K562 (cell line): ENCODE results near the gene COX6B2. TPM values are rescaled to one million over a fixed set of nuclear protein-coding genes. Genes with fewer than 3 reads are reported as not detected.

Experiments
- ASH1L ChIP-seq: fragments of 450-650 bp; IDR thresholded peaks from 2 replicates; pipeline ENCODE4 v1.6.1; 2018; ENCODE audit warnings: borderline replicate concordance, mild to moderate bottlenecking, low read depth; ENCODE audit not compliant: partially characterized antibody
- BMI1 ChIP-seq: fragments of 150-350 bp; IDR thresholded peaks from 2 replicates; pipeline ENCODE4 v1.6.1; 2014; ENCODE audit warnings: low read length
- CBX3 ChIP-seq, 2 experiments: IDR thresholded peaks; 1 replicate in 1 of 2; 2 replicates in 1 of 2; pipeline ENCODE4 v1.6.1; 2012; ENCODE audit warnings: inconsistent platforms in 2 of 2, low read length in 2 of 2, borderline replicate concordance in 1 of 2, control low read depth in 1 of 2
- CREM ChIP-seq: IDR thresholded peaks from 2 replicates; pipeline ENCODE4 v1.6.1; 2014; ENCODE audit warnings: antibody characterized with exemption, low read depth
- ELF2 ChIP-seq: fragments of 250-450 bp; sonication (Bioruptor Pico); IDR thresholded peaks from 2 replicates; pipeline ENCODE4 v1.5.0; 2021; ENCODE audit warnings: mild to moderate bottlenecking
- HOXB6 ChIP-seq: fragments of 250-450 bp; sonication (Bioruptor Pico); IDR thresholded peaks from 2 replicates; pipeline ENCODE4 v1.5.1; 2022; ENCODE audit warnings: mild to moderate bottlenecking, borderline replicate concordance
- JUNB ChIP-seq: fragments of 450-650 bp; formaldehyde crosslinking; conservative IDR thresholded peaks from 2 replicates; pipeline ENCODE4 v1.4.0; 2020; ENCODE audit warnings: mild to moderate bottlenecking
- MTA1 ChIP-seq: fragments of 450-650 bp; IDR thresholded peaks from 2 replicates; pipeline ENCODE4 v1.6.1; 2017; ENCODE audit warnings: borderline replicate concordance
- MTA2 ChIP-seq: fragments of 450-650 bp; IDR thresholded peaks from 2 replicates; pipeline ENCODE4 v1.6.1; 2016; ENCODE audit warnings: low read depth
- NR2C2 ChIP-seq, 2 experiments: fragments of 200-800 bp in 1 of 2; sonication (Bioruptor generic) in 1 of 2; sonication (generic) in 1 of 2; formaldehyde crosslinking in 1 of 2; IDR thresholded peaks; 2 replicates each; pipeline versions ENCODE4 v1.6.1 to v1.8.0; 2016 to 2022; ENCODE audit warnings: mild to moderate bottlenecking in 1 of 2, missing compliant biosample characterization in 1 of 2, missing genetic modification characterization in 1 of 2, missing genetic modification reagents in 1 of 2
- POLR2G ChIP-seq: fragments of 200-400 bp; formaldehyde crosslinking; IDR thresholded peaks from 2 replicates; pipeline ENCODE4 v1.6.1; 2017; ENCODE audit warnings: low read depth, mild to moderate bottlenecking, antibody characterized with exemption, low read length, moderate library complexity
- RBM14 ChIP-seq: fragments of 200-400 bp; formaldehyde crosslinking; IDR thresholded peaks from 2 replicates; pipeline ENCODE4 v1.6.1; 2018; ENCODE audit warnings: low read depth, mild to moderate bottlenecking, low read length, moderate library complexity, borderline replicate concordance; ENCODE audit not compliant: insufficient read depth
- TCFL5 ChIP-seq: fragments of 250-450 bp; sonication (Bioruptor Pico); conservative IDR thresholded peaks from 2 replicates; pipeline ENCODE4 v1.6.1; 2021; ENCODE audit warnings: mild to moderate bottlenecking, moderate library complexity, matching md5 sums
- ZNF12 ChIP-seq: sonication (generic); formaldehyde crosslinking; IDR thresholded peaks from 2 replicates; pipeline ENCODE4 v1.4.0; 2020; ENCODE audit warnings: mild to moderate bottlenecking, missing genetic modification reagents
- ZNF3 ChIP-seq: fragments of 250-450 bp; sonication (Bioruptor Pico); IDR thresholded peaks from 2 replicates; pipeline ENCODE4 v1.5.0; 2021; ENCODE audit warnings: mild to moderate bottlenecking, moderate library complexity
- ZNF511 ChIP-seq: sonication (generic); formaldehyde crosslinking; IDR thresholded peaks from 2 replicates; pipeline ENCODE4 v1.8.0; 2022; ENCODE audit warnings: mild to moderate bottlenecking, missing genetic modification reagents
- ZNF512 ChIP-seq: IDR thresholded peaks from 2 replicates; pipeline ENCODE4 v1.6.1; 2016; ENCODE audit warnings: missing genetic modification characterization, missing compliant biosample characterization
- ZNF668 ChIP-seq: fragments of 250-450 bp; sonication (Bioruptor Pico); IDR thresholded peaks from 2 replicates; pipeline ENCODE4 v1.8.0; 2022; ENCODE audit warnings: mild to moderate bottlenecking, inconsistent platforms
- polyA plus RNA-seq, 8 experiments: library from polyadenylated mRNA; depleted of rRNA in 4 of 8; stranded (reverse) in 5 of 8; unstranded in 3 of 8; fragments of >200 nt; fragmentation: Nextera tagmentation in 2 of 8; fragmentation: Illumina TruSeq in 1 of 8; extraction: Ambion mirVana in 2 of 8; extraction: Trizol in 1 of 8; gene quantifications; 2 replicates each; pipeline versions ENCODE4 v1.2.1 to v1.2.3, GENCODE V29; 2011 to 2014; ENCODE audit warnings: inconsistent platforms in 1 of 8, missing spikeins in 1 of 8
- total RNA-seq, 7 experiments: library from RNA; depleted of rRNA in 6 of 7; stranded (reverse); fragments of >200 nt in 6 of 7; fragmentation: Illumina TruSeq in 2 of 7; extraction: Trizol in 2 of 7; gene quantifications; 2 replicates each; pipeline versions ENCODE4 v1.2.1 to v1.2.3, GENCODE V29; 2011 to 2021; ENCODE audit warnings: low replicate concordance in 1 of 7
- TF ChIP-seq, protein P1 (sequence below): fragments of 150-350 bp; IDR thresholded peaks from 2 replicates; pipeline ENCODE4 v1.6.1; 2014; ENCODE audit warnings: low read depth, mild to moderate bottlenecking, low read length, borderline replicate concordance
- TF ChIP-seq, protein P2 (sequence below): fragments of 250-450 bp; sonication (Bioruptor Pico); IDR thresholded peaks from 2 replicates; pipeline ENCODE4 v1.8.0; 2022; ENCODE audit warnings: inconsistent platforms

The COX6B2 gene
- total and polyA plus RNA-seq, 9 of the 15 experiments (the other 6 are each of a cell fraction or from before 2014, with no cell fraction given) = 0.40 to 2.5 (median 0.83) TPM

DNA sequence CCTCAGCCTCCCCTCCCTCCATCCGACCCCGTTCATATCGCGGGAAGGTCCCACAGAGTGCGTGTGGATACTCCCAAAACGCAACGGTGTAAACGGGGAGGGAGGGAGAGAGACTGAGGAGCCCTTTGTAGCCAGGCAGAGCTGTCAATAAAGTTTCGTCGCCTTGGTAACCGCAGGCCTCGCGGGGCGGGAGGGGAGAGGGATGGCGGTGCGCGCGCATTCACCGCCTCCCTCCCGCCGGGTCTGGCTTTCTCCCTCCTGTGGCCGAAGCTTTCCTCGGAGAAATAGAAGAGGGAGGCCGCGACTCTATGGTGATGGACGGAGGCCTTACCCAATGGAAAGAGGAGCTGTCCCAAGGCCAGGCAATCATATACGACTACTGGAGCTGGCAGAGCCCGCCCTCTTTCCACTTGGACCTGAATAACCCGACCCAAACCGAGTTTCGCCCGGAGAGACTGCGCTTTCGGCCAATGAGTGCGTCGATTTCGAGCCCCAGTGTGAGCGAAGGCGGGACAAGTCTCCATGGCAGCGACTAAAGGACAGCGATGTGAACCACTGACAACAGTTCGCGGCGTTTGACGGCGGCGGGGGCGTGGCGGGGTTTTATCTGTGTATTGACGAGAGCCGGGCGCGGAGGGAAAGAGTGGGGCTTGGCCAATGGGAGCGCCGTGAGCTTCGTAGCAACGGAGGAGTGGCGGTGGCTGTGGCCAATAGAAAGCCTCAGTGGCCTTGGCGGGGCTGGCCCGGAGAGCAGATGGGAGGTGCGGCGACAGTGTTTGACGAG, 15.2 kb downstream of the COX6B2 start, which contains the start of gene KMT5C (continued):
- TF ChIP-seq ZNF12 (CRISPR knock-in tag) (no peak), ZNF511 (peak; percentile 53; the same call in 1 of the 2 replicates), ZNF668 (CRISPR knock-in tag) (no peak), NR2C2 (CRISPR knock-in tag; IDR thresholded peaks at IDR 0.05) (no peak), NR2C2 (tag; IDR thresholded peaks at IDR 0.05) (no peak), CREM (peak; percentile 97), ASH1L (peak; percentile 98), HOXB6 (no peak), ZNF3 (no peak), ELF2 (CRISPR knock-in tag) (no peak), POLR2G (peak; percentile 88; the same call in 1 of the 2 replicates), MTA2 (no peak), TCFL5 (CRISPR knock-in tag) (no peak), BMI1 (peak; percentile 91), ZNF512 (tag) (no peak), RBM14 (no peak), JUNB (CRISPR knock-in tag) (no peak), MTA1 (peak; percentile 94), CBX3 (IDR thresholded peaks at IDR 0.05; ENCODE audit: borderline replicate concordance in 1 of 2, low read length in 2 of 2) (no peak; a peak in 1 of 3 replicates)
- TF ChIP-seq, protein P1, sequence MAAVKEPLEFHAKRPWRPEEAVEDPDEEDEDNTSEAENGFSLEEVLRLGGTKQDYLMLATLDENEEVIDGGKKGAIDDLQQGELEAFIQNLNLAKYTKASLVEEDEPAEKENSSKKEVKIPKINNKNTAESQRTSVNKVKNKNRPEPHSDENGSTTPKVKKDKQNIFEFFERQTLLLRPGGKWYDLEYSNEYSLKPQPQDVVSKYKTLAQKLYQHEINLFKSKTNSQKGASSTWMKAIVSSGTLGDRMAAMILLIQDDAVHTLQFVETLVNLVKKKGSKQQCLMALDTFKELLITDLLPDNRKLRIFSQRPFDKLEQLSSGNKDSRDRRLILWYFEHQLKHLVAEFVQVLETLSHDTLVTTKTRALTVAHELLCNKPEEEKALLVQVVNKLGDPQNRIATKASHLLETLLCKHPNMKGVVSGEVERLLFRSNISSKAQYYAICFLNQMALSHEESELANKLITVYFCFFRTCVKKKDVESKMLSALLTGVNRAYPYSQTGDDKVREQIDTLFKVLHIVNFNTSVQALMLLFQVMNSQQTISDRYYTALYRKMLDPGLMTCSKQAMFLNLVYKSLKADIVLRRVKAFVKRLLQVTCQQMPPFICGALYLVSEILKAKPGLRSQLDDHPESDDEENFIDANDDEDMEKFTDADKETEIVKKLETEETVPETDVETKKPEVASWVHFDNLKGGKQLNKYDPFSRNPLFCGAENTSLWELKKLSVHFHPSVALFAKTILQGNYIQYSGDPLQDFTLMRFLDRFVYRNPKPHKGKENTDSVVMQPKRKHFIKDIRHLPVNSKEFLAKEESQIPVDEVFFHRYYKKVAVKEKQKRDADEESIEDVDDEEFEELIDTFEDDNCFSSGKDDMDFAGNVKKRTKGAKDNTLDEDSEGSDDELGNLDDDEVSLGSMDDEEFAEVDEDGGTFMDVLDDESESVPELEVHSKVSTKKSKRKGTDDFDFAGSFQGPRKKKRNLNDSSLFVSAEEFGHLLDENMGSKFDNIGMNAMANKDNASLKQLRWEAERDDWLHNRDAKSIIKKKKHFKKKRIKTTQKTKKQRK = peak; percentile 96
- TF ChIP-seq, protein P2, sequence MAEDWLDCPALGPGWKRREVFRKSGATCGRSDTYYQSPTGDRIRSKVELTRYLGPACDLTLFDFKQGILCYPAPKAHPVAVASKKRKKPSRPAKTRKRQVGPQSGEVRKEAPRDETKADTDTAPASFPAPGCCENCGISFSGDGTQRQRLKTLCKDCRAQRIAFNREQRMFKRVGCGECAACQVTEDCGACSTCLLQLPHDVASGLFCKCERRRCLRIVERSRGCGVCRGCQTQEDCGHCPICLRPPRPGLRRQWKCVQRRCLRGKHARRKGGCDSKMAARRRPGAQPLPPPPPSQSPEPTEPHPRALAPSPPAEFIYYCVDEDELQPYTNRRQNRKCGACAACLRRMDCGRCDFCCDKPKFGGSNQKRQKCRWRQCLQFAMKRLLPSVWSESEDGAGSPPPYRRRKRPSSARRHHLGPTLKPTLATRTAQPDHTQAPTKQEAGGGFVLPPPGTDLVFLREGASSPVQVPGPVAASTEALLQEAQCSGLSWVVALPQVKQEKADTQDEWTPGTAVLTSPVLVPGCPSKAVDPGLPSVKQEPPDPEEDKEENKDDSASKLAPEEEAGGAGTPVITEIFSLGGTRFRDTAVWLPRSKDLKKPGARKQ (CRISPR knock-in tag) = no peak
